SIG-M5 treated with dmso at 0.1 percent for 504 hours (cell line): ENCODE results near the gene VPS9D1.

Experiments
- DNase-seq: peaks from one replicate; lab custom pipeline; 2025; ENCODE audit not compliant: unreplicated experiment; lab: John Stamatoyannopoulos, UW

VPS9D1 gene

DNA sequence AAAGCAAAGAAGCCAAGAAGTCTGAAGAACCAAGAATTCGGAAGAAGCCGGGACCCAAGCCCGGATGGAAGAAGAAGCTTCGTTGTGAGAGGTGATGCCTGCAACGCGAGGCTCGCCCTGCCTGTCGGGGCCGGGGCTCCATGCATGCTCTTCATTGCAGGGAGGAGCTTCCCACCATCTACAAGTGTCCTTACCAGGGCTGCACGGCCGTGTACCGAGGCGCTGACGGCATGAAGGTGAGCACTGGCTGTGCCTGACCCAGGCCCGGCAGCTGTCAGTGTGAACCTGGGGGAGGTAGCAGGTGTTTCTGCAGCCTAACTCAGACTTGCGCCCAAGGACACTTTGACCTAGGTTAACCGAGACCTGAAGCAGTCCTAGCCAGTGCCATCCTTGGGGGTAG, 12.6 kb upstream of the VPS9D1 start:
- no peak for DNase-seq

DNA sequence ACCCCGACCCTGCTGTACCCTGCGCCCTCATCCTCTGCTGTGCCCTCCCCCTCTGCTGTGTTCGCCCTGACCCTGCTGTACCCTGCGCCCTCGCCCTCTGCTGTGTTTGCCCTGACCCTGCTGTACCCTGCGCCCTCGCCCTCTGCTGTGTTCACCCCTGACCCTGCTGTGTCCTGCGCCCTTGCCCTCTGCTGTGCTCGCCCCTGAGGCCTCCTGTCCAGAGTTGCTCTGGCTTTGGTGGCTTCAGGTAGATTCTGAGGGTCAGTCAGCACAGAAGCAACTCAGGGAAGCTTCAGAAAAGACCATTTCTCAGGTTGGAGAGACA, 12.2 kb upstream of the VPS9D1 start:
- DNase-seq, result no peak

DNA sequence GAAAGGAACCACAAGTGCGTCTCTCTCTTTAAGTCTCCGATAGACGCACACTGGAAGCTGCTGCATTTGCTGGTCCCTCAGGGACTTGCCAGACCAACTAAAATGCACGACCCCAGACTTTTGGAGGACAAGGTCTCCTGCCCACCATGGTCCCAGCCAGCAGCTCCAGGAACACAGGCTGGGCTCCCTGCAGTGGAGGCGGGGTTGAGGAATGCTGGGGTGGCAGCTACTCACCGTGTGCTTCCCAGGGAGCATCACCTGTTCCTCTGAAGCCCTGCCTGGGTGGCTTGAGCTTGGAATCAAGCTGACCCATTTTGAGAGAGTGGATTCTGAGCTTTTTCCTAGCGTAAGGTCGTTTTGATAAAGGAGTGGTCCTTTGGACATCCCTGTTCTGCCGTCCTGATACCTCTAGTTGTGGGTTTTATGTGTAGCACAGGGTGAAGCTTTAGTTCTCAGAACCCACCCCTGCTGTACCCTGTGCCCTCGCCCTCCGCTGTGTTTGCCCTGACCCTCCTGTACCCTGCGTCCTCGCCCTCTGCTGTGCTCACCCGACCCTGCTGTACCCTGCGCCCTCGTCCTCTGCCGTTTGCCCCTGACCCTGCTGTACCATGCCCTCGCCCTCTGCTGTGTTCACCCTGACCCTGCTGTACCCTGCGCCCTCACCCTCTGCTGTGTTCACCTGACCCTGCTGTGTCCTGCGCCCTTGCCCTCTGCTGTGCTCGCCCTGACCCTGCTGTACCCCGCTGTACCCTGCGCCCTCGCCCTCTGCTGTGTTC, 11.6 kb upstream of the VPS9D1 start:
- no peak for DNase-seq

DNA sequence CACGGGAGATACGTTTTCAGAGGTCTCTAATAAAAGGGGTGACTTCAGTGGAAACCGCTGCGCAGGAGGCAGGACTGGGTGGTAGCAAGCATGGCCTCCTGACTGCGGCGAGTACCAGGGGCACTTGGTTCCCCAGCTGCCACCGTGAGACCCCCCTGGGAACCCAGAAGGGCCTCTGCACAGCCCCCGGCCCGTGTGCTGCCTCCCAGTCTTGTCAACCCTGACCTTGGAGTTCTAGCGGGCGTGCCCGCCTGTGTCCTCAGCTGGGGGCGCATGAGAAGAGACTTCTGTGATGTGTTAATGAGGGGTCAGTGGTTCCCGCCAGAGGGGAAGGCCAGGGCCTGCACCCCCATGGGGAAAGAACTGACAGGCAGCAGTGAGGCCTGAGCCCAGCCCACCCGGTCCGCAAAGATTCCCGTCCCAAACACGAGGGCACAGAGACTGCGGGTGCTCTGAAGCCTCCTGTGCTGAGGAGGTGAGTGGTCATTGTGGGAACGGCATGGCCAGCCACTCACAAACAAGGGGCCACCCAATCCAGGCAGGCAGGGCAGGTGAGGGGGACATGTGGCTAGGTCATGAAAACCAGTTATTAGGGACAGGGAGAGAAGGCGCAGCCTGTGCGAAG, 10.0 kb upstream of the VPS9D1 start:
- DNase-seq, result no peak

DNA sequence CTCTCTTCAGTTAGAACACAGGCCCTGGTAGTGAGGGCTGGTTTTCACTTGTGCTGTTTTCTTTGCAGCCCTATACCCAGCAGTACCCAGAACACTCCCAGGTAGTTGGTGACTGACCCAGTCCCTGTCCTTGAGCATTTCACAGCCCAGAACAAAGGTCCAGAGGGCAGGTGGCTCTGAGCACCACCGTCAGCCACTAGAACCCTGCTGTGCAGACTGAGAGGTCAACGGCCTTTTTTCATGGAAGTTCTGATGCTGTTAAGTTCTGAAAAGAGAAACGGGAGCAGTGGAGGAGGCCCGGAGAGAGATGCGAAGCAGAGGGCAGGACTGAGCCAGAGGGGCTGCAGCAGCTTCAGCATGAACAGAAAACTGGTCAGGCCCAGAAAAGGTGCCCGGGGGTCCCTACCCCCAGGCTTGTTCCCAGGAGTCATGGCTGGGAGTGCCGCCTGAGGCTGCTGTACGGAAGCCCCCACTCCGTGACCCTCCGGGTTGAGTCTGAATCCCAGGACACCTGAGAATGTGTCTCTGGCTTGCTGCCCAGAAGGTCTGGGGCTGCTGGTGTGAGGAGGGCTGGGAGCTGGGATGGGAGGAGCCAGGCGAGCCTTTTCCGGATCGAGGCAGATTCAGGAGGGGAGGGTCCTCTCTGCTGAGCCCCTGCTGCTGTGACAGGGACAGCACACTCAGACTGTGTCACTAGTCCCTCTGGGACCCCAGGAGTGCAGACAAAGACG, 9.3 kb upstream of the VPS9D1 start:
- no peak for DNase-seq

DNA sequence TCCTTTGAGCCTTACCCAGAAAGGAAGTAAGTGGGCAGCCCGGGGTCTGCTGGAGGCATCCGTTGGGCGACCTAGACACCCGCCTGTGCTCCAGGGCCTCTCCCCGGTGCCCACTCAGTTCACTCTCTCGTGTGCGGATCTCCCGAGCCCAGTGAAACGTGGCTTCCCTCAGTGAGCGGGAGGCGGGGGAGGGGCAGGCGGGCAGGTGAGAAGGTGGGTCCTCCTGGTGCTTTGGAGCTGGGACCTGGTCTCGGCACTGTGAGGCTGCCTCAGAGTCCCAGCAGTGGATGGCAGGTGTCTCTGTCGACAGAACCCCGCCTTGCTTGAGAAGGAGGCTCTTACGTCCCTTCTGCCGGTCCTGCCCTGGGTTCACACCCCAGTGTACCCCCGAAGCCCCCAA, 8.6 kb upstream of the VPS9D1 start:
- DNase-seq, result no peak

DNA sequence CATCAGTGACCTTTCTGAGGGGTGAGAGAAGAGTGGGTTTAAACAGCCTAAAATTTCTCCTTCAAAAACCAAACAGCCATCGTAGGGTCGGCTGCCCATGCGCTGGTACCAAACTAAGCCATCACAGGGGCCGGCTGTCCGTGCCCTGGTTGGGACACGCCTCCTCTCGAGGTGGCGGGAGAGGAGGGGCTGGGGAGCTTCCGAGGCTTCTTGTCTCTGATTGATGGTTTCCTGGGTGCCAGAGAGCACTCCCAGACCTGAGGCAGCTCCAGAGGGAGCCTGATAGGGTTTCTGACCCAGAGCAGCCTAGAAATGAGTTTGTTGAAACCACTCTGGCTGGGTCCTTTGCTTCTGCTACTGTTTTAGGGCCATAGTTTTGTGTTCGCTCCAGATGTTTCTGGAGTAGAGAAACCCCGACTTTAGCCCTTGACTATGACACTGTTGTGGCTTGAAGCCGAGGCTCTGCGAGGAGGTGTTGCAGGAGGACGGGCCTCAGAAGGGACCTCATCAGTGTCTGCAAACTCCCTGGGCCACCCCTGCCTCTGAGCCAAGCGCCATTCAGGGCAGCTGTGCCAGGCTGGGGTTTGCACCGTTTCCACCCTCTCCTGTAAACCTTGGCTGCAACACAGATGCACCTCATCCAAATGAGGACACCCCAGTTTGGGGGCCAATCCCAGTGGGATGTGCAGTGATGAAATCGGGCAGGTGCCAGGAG, 6.9 kb upstream of the VPS9D1 start:
- no peak for DNase-seq

DNA sequence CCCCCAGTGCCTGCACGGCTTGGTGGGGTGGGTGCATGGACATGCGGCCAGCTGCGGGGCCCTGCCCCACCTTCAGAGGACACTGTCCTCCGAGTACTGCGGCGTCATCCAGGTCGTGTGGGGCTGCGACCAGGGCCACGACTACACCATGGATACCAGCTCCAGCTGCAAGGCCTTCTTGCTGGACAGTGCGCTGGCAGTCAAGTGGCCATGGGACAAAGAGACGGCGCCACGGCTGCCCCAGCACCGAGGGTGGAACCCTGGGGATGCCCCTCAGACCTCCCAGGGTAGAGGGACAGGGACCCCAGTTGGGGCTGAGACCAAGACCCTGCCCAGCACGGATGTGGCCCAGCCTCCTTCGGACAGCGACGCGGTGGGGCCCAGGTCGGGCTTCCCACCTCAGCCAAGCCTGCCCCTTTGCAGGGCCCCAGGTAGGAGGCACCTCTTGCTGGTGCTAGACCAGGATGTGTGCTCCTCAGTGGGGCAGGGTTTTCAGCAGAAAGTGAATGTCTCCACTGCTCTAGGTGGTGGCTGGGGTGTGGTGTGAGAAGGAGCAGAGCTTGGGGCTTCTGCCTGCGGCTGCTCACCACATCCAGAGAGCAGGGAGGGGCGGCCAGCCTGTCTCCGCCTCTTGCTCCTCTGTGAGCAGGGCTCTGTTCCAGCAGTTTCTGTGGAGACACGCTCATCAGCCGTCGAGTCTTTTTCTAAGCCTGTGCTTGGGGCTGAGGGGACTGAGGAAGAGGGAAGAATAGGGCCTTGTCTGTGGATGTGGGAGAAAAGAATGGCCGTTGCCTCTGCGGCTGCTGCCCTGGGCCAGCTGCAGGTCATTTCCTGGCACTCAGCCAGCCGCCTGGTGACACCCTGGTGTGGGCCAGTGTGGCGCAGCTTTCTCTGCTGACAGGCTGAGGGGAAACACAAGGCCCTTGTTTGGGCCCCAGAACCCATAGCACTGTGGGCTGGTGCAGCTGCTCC, 2.9 kb upstream of the VPS9D1 start:
- no peak for DNase-seq

DNA sequence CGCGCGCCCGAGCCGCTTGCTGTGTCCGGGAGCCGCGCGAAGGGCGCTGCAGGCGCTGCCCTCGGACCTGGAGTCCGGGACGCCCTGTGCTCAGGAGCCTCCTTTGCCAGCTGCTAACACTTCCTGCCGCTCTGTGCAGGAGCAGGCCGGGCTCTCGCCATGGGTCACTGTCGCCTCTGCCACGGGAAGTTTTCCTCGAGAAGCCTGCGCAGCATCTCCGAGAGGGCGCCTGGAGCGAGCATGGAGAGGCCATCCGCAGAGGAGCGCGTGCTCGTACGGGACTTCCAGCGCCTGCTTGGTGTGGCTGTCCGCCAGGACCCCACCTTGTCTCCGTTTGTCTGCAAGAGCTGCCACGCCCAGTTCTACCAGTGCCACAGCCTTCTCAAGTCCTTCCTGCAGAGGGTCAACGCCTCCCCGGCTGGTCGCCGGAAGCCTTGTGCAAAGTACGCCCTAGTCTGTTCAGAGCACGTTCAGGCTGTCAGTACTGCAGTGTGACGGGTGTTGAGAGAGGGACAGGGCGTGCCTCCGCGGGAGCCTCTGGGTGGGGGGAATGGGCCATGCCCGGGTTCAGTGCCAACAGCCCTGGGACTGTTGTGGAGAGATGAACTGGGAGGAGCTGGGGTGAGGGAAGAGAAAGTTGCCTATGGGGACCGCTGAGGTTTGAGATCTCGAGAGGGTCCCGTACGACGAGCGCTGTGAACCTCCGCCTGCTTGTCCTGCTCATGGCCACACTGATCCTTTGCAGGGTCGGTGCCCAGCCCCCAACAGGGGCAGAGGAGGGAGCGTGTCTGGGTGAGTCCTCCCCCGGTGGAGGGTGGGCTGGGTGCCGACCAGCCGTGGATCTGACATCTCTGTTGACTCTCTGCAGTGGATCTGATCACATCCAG, 1.9 kb upstream of the VPS9D1 start:
- DNase-seq, result peak; percentile 76

DNA sequence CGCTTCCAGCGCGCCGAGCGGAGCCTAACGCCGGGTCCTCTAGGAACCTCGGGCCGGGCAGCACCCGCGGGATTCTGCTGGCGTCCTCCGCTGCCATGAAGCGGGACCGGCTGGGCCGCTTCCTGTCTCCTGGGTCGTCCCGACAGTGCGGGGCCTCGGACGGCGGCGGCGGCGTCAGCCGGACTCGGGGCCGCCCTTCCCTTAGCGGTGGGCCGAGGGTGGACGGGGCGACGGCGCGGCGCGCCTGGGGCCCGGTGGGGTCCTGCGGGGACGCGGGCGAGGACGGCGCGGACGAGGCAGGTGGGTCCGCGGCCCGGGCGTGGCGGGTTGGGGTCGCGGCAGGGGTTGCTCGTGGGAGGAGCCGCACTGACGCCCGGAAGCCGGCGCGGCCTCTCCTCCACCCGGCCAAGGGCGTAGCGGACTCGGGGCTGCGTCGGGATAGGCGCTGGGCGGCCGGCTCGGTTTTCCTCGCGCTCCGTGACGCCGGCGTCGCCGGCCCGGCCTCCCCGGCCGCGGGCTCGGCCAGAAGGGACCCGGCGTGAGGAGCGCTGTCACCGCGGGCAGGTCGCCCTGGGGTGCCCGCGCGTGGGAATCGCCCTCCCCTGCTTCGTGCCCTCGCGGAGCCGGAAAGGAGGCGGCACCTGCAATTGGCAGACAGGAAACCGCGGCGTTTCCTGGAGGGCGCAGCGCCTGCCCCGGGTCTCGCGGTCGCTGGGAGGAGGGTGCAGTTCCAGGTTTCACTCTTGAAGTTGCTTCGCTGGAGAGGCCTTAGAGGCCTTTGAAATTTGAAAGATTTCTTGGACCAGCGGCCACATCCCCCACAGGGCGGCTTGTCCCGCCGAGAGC, 1.1 kb upstream of the VPS9D1 start:
- DNase-seq, result peak; percentile 46

DNA sequence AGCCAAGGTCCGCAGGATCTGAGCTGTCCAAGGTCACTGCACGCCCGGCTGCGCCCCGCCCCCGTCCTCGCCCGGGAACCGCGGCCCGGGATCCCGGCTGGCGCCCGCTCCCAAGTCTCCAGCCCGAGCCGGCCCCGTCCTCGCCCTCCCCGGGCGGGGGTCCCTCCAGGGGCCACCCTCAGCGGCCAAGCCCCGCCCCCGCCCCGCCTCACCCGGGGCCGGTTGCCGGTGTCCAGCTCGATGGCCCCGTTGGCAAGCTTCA, 216 bp downstream of the VPS9D1 start:
- DNase-seq, result no peak

DNA sequence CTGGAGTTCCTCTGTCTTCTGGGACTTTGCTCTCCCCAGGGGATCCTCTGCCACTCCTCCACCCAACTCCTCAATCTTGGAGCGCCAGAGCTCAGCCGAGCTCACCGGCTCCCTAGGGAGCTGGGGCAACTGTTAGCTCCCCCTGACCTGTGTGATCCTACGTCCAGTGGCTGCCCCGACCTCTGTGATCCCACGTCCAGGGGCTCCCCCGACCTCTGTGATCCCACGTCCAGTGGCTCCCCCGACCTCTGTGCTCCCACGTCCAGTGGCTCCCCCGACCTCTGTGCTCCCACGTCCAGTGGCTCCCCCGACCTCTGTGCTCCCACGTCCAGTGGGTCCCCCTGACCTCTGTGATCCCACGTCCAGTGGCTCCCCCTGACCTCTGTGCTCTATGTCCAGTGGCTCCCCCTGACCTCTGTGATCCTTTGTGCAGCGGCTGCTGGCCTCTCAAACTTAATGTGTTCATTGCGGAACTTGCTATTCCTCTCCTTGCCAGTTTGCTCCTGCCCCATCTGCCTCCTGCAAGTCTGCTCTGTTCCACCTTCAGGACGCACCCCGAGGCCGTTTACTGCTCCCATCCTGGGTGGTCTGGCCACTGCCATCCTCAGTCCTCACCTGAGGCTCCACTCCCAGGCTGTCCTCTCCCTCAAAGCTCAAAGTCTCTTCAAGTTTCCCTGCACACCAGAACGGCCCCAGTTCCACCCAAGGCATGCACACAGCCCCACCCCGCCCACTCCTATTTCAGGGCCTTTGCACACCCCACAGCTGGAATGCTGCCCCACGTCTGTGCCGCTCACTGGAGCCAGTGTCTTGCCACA, 2.8 kb downstream of the VPS9D1 start:
- no peak for DNase-seq

DNA sequence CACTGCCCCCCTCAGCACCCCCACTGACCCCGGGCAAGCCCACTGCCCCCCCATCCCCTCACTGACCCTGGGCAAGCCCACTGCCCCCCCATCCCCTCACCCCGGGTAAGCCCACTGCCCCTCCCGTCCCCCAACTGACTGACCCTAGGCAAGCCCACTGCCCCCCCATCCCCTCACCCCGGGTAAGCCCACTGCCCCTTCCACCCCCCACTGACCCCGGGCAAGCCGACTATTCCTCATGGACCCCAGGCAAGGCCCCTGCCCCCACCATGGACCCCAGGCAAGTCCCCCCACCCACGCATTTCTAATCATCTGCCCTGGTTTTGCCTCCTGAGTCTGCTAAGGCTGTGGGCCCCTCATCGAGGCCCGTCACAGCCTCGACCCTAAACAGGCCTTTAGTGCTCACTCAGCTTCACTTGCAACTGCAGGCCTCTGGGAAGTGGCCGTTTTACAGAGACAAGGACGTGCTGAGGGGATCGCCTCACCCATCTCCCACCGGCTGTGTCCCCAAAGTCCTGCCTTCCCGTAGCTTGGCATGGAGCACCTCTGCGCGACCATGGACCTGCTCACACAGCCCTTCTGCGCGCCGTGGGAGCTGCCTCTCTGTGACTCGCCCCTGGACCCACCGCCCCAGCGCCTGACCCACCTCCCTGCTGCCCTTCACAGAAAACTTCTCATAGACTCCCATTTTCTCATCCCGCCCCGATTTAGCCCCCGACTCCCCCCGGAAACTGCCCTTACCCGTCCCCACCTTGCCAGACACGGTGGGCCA, 3.6 kb downstream of the VPS9D1 start:
- DNase-seq, result no peak

DNA sequence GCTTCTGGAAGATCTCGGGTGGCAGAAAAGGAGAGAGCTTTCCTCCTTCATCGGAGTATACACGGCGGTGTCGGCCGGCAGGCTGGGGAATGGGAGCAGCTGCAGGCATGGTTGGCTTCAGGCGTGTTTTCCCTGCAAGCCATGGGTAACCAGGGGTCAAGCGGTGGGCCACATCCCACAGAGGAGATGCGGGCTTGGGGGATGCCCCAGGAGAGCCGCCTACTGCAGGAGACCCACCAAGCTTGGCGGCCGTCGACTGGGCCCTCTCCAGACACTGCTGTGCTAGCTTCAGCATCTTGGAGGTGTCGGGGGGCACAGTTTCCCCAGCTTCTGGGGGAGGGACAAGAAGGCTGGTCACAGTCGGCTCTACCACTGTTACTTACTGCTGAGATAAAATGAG, 4.2 kb downstream of the VPS9D1 start:
- DNase-seq, result no peak

DNA sequence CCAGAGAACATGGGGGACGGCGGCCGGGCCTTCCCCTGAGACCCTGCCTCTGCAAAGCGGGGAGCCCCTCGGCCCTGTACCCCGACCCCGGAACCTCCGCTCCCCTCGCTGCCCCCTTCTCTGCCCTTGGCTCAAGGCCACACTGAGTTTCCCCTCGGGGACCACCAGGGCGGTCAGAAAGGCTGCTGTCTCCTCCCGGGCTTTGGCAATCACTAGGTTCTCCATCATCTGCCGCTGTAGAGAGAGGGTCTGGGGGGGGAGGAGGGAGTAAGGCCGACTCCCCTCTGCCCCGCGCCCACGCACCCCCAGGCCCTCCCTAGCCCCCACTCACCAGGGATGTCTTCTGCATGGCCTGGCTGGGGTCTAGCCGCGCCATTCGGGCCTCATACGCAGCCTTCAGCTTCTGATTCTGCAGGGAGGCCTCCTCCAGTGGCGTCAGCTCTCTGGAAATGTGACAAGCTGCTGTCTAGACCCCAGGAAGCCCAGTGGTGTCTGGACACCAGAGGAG, 8.4 kb downstream of the VPS9D1 start:
- no peak for DNase-seq

DNA sequence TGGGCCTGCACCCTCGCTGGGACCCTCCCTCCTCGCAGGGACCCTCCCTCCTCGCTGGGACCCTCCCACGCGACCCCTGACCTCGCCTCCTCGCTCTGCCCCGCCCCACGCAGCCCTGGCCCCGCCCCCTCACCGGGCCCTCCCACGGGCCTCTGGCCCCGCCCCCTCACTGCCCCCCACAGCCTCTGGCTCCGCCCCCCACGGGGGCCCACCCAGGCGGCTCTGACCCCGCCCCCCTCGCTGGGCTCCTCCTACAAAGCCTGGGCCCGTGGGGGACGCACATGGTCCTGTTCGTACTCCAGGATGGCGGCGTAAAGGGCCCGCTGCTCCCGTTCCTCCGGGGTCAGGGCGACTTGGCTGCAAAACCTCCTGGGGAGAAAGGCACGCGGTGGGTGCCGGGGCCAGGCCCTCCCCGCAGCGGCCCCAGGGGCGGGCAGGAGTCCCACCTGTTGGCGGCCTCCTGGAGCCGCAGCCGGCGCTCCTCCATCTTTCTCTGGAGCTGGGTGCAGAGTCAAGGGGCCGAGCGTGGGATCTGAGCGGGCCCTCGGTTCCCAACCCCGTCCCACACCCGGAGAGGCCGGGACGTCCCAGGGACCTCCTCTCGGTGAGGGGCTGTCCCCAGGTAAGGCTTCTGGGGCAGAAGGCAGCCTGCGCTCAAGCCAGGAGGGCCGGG, 9.0 kb downstream of the VPS9D1 start:
- DNase-seq, result peak; percentile 60
